CD14-positive monocyte (primary cell): ENCODE results near the gene MYH3. TPM values are rescaled to one million over a fixed set of nuclear protein-coding genes. Genes with fewer than 3 reads are reported as not detected.

Experiments
- DNase-seq, 3 donors: peaks; one replicate each; pipeline ENCODE4 v3.0.0-alpha.2; 2011 to 2022
- H2AFZ ChIP-seq: 2 replicates; pipeline ENCODE4 v1.6.0; 2012; ENCODE audit warnings: mild to moderate bottlenecking, low read depth, low read length, inconsistent platforms; ENCODE audit not compliant: insufficient read depth, poor library complexity, severe bottlenecking
- H3K27ac ChIP-seq, 2 donors: 1 replicate in 1 of 2; 2 replicates in 1 of 2; pipeline ENCODE4 v1.5.1; 2012 to 2013; ENCODE audit warnings: low read length in 2 of 2, control low read depth in 1 of 2, inconsistent platforms in 1 of 2, low read depth in 1 of 2, mild to moderate bottlenecking in 1 of 2
- H3K27me3 ChIP-seq, 2 donors: one replicate each; pipeline versions ENCODE4 v1.6.0 to v1.6.1; 2011 to 2013; ENCODE audit warnings: low read length in 2 of 2; ENCODE audit not compliant: control insufficient read depth in 2 of 2, insufficient read depth in 2 of 2
- H3K36me3 ChIP-seq, 2 donors: replicated peaks in 1 of 2; 1 replicate in 1 of 2; 2 replicates in 1 of 2; pipeline versions ENCODE4 v1.5.1 to v1.6.1; 2012 to 2013; ENCODE audit warnings: low read length in 2 of 2, control low read depth in 1 of 2, inconsistent platforms in 1 of 2, mild to moderate bottlenecking in 1 of 2; ENCODE audit not compliant: insufficient read depth in 2 of 2, control insufficient read depth in 1 of 2
- H3K4me1 ChIP-seq, 2 donors: 1 replicate in 1 of 2; 2 replicates in 1 of 2; pipeline versions ENCODE4 v1.5.1 to v1.6.1; 2012 to 2013; ENCODE audit warnings: low read length in 2 of 2, control low read depth in 1 of 2, inconsistent platforms in 1 of 2, mild to moderate bottlenecking in 1 of 2, moderate library complexity in 1 of 2; ENCODE audit not compliant: insufficient read depth in 2 of 2, control insufficient read depth in 1 of 2
- H3K4me2 ChIP-seq: replicated peaks from 2 replicates; pipeline ENCODE3; 2012; ENCODE audit warnings: low read length, moderate library complexity, mild to moderate bottlenecking; ENCODE audit not compliant: poor library complexity, severe bottlenecking; ENCODE audit errors: extremely low read depth
- H3K4me3 ChIP-seq, 3 experiments: fragments of 200-600 bp in 1 of 3; sonication (generic) in 1 of 3; replicated peaks in 1 of 3; 1 replicate in 2 of 3; 2 replicates in 1 of 3; pipeline ENCODE4 v1.5.1; 2011 to 2013; ENCODE audit warnings: low read length in 3 of 3, mild to moderate bottlenecking in 3 of 3, control low read depth in 2 of 3, low read depth in 2 of 3, inconsistent platforms in 1 of 3, moderate library complexity in 1 of 3
- H3K79me2 ChIP-seq: 2 replicates; pipeline ENCODE4 v1.6.0; 2012; ENCODE audit warnings: mild to moderate bottlenecking, control low read depth, inconsistent platforms, low read length, moderate library complexity; ENCODE audit not compliant: insufficient read depth
- H3K9ac ChIP-seq: 2 replicates; pipeline ENCODE4 v1.6.0; 2017; ENCODE audit warnings: low read length, mild to moderate bottlenecking; ENCODE audit not compliant: insufficient read depth, poor library complexity, severe bottlenecking
- H3K9me3 ChIP-seq, 2 donors: replicated peaks in 1 of 2; 1 replicate in 1 of 2; 2 replicates in 1 of 2; pipeline versions ENCODE4 v1.5.1 to v1.6.1; 2012 to 2013; ENCODE audit warnings: low read length in 2 of 2, control low read depth in 1 of 2; ENCODE audit not compliant: control insufficient read depth in 1 of 2, insufficient read depth in 1 of 2
- H4K20me1 ChIP-seq: 2 replicates; pipeline ENCODE4 v1.6.0; 2012; ENCODE audit warnings: mild to moderate bottlenecking, low read length, control low read depth, moderate library complexity; ENCODE audit not compliant: insufficient read depth
- H3K27ac Mint-ChIP-seq, 7 donors: one replicate each; pipeline ENCODE4 v1.8.0; 2020; ENCODE audit warnings: mild to moderate bottlenecking in 7 of 7, mixed read lengths in 7 of 7, moderate library complexity in 6 of 7, inconsistent platforms in 2 of 7
- H3K27me3 Mint-ChIP-seq, 3 donors: one replicate each; pipeline ENCODE4 v1.8.0; 2021 to 2022; ENCODE audit warnings: low read depth in 3 of 3, mild to moderate bottlenecking in 3 of 3, mixed read lengths in 3 of 3, moderate library complexity in 3 of 3, inconsistent platforms in 1 of 3
- H3K36me3 Mint-ChIP-seq, 2 donors: one replicate each; pipeline ENCODE4 v1.8.0; 2020; ENCODE audit warnings: mixed read lengths in 2 of 2, inconsistent platforms in 1 of 2, mild to moderate bottlenecking in 1 of 2
- H3K4me1 Mint-ChIP-seq: one replicate; pipeline ENCODE4 v1.8.0; 2020; ENCODE audit warnings: mild to moderate bottlenecking, mixed read lengths
- H3K4me3 Mint-ChIP-seq, 2 donors: one replicate each; pipeline ENCODE4 v1.8.0; 2020; ENCODE audit warnings: mild to moderate bottlenecking in 2 of 2, mixed read lengths in 2 of 2, moderate library complexity in 1 of 2
- H3K9me3 Mint-ChIP-seq, 7 donors: one replicate each; pipeline ENCODE4 v1.8.0; 2020 to 2022; ENCODE audit warnings: mixed read lengths in 7 of 7, mild to moderate bottlenecking in 6 of 7, moderate library complexity in 6 of 7, inconsistent platforms in 2 of 7
- WGBS: methylation state at CpG from one replicate; pipeline ENCODE4 v1.1.5; 2013; ENCODE audit warnings: missing lambda C conversion rate; ENCODE audit not compliant: insufficient coverage; 5-methylcytosine and 5-hydroxymethylcytosine counted together
- intact Hi-C, 2 donors: fragments of 100-400 bp; cut with micrococcal nuclease; formaldehyde crosslinking; loops; one replicate each; pipeline versions ENCODE4 v1.15.0 to v1.15.1; 2023
- polyA plus RNA-seq, 3 donors: library from polyadenylated mRNA; depleted of rRNA in 1 of 3; unstranded in 2 of 3; stranded (reverse) in 1 of 3; fragments of 300-500 nt in 2 of 3; fragments of >200 nt in 1 of 3; fragmentation: Illumina TruSeq in 2 of 3; gene quantifications; 1 replicate in 2 of 3; 2 replicates in 1 of 3; pipeline ENCODE4 v1.2.3, GENCODE V29; 2012 to 2021
- TF ChIP-seq, protein P1 (sequence below): fragments of 200-600 bp; IDR thresholded peaks from one replicate; pipeline ENCODE4 v1.8.0; 2022; ENCODE audit warnings: antibody characterized with exemption, mild to moderate bottlenecking

MYH3 gene
- polyA plus RNA-seq, 3 donors: 0.13 to 5.7 TPM; not detected in 1

GRCh38 chr17:10687499-10687898, 30.4 kb upstream of the MYH3 start:
- TF ChIP-seq, protein P1, sequence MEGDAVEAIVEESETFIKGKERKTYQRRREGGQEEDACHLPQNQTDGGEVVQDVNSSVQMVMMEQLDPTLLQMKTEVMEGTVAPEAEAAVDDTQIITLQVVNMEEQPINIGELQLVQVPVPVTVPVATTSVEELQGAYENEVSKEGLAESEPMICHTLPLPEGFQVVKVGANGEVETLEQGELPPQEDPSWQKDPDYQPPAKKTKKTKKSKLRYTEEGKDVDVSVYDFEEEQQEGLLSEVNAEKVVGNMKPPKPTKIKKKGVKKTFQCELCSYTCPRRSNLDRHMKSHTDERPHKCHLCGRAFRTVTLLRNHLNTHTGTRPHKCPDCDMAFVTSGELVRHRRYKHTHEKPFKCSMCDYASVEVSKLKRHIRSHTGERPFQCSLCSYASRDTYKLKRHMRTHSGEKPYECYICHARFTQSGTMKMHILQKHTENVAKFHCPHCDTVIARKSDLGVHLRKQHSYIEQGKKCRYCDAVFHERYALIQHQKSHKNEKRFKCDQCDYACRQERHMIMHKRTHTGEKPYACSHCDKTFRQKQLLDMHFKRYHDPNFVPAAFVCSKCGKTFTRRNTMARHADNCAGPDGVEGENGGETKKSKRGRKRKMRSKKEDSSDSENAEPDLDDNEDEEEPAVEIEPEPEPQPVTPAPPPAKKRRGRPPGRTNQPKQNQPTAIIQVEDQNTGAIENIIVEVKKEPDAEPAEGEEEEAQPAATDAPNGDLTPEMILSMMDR: no peak
- WGBS: no CpG with 5 or more reads among the region's 2 CpGs

DNA sequence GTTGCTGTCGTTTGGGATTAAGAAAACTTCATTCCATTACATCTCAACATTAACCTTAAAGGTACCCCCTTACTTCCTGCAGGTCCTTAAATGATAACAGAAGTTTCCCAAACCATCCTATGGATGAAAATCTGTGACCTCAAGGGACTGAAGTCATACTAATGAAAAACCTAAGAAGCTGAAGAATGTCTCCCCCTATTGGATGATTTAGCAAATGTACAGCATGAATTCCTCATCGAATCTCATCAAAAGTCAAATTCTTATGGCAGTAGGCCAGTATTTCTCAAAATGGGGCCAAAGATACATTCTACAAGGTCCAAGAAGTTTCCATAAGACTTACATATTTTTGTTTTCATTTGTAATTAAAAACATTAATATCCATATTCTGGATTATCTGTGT, 26.7 kb upstream of the MYH3 start:
- Mint-ChIP-seq H3K4me1 (no peaks in the 10 kb centered on the region), H3K4me3 (no peak overlapping the region), H3K27ac (no peak overlapping the region), H3K9me3 (no peaks in the 10 kb centered on the region), H3K36me3 (peaks cover 70 to 81% of the 10 kb centered on the region in 2 donors), H3K27me3 (no peaks in the 10 kb centered on the region)
- Histone ChIP-seq H3K27me3 (no peaks in the 10 kb centered on the region), H3K27ac (no peak overlapping the region), H3K4me1 (no peaks in the 10 kb centered on the region), H4K20me1 (no peaks in the 10 kb centered on the region), H3K4me3 (no peak overlapping the region), H3K9me3 (no peaks in the 10 kb centered on the region), H3K79me2 (peaks cover 7% of the 10 kb centered on the region), H3K36me3 (peaks cover 77 to 98% of the 10 kb centered on the region in 2 donors), H2AFZ (no peak overlapping the region), H3K4me2 (no peak overlapping the region), H3K9ac (no peak overlapping the region)
- no CpG with 5 or more reads among the region's 2 CpGs for WGBS
- intact Hi-C loops: no loop called here
- TF ChIP-seq, protein P1: peak; percentile 61
- DNase-seq: no peak

More at GRCh38 chr17:10687499-10687898, 30.4 kb upstream of the MYH3 start:
- intact Hi-C loops: no loop called here
- DNase-seq: no peak
- Histone ChIP-seq H3K9me3 (no peaks in the 10 kb centered on the region), H3K27me3 (no peaks in the 10 kb centered on the region), H3K4me1 (no peaks in the 10 kb centered on the region), H3K36me3 (peaks cover 78 to 98% of the 10 kb centered on the region in 2 donors), H3K4me2 (no peak overlapping the region), H3K79me2 (peaks cover 25% of the 10 kb centered on the region), H3K9ac (no peak overlapping the region), H2AFZ (no peak overlapping the region), H4K20me1 (peaks cover 8% of the 10 kb centered on the region), H3K27ac (no peak overlapping the region), H3K4me3 (no peak overlapping the region)
- Mint-ChIP-seq H3K36me3 (peaks cover 78 to 79% of the 10 kb centered on the region in 2 donors), H3K4me1 (peaks cover 3% of the 10 kb centered on the region), H3K27me3 (no peaks in the 10 kb centered on the region), H3K9me3 (no peaks in the 10 kb centered on the region), H3K27ac (no peak overlapping the region), H3K4me3 (no peak overlapping the region)
